ENCODE measurements around the gene SH2D3C. TPM values are rescaled to one million over a fixed set of nuclear protein-coding genes. Genes with fewer than 3 reads are reported as not detected.

Gene SH2D3C
- total and polyA plus RNA-seq, 9 of the 15 experiments (the other 6 are each of a cell fraction or from before 2014, with no cell fraction given) = 0.03 to 1.2 (median 0.22) TPM; not detected in 1

GRCh38 chr9:127785933-127786772 lies 7.7 kb upstream of the SH2D3C start, which contains the start of gene CDK9 (continued):
- TF ChIP-seq HOMEZ (CRISPR knock-in tag; IDR thresholded peaks at IDR 0.05) (no peak), TCF15 (CRISPR knock-in tag; IDR thresholded peaks at IDR 0.05) (no peak), ETS1 (conservative IDR thresholded peaks at IDR 0.05; ENCODE audit: control insufficient read depth, low read depth, low read length) (peak; percentile 93), MXI1 (IDR thresholded peaks at IDR 0.05; ENCODE audit: low read depth, low read length) (no peak), TRIM24 (IDR thresholded peaks at IDR 0.05) (peak in 1 of 2 experiments; percentile 72; a peak in 2 of 4 replicates), FOXP1 (CRISPR knock-in tag; IDR thresholded peaks at IDR 0.05) (no peak), SAFB (IDR thresholded peaks at IDR 0.05; ENCODE audit: borderline replicate concordance, low read depth, low read length) (no peak), RB1 (IDR thresholded peaks at IDR 0.05; ENCODE audit: low read depth) (peak; percentile 30), VEZF1 (CRISPR knock-in tag; IDR thresholded peaks at IDR 0.05) (peak; percentile 87), SRSF7 (optimal IDR thresholded peaks at IDR 0.05; ENCODE audit: low read depth, low read length) (no peak), DEAF1 (CRISPR knock-in tag; IDR thresholded peaks at IDR 0.05) (0 out of 2 replicates have a peak, but pooled peaks have one; percentile 39), EP300 (IDR thresholded peaks at IDR 0.05; ENCODE audit: low read length) (0 out of 2 replicates have a peak, but pooled peaks have one; percentile 7), ZBTB26 (CRISPR knock-in tag; IDR thresholded peaks at IDR 0.05) (no peak)

All from K562 (cell line).